Activated CD4-positive, CD25-positive, alpha-beta regulatory T cell (primary cell): ENCODE measurements around the gene RPL18A.
"Not testable (repeated sequence)": the region's sequence is repeated elsewhere in the genome, so short reads cannot be mapped to it uniquely, and the experiment has no call there.

Source experiments
- DNase-seq, 4 experiments: peaks; one replicate each; lab custom pipeline; 2025; lab: John Stamatoyannopoulos, UW

RPL18A gene

DNA sequence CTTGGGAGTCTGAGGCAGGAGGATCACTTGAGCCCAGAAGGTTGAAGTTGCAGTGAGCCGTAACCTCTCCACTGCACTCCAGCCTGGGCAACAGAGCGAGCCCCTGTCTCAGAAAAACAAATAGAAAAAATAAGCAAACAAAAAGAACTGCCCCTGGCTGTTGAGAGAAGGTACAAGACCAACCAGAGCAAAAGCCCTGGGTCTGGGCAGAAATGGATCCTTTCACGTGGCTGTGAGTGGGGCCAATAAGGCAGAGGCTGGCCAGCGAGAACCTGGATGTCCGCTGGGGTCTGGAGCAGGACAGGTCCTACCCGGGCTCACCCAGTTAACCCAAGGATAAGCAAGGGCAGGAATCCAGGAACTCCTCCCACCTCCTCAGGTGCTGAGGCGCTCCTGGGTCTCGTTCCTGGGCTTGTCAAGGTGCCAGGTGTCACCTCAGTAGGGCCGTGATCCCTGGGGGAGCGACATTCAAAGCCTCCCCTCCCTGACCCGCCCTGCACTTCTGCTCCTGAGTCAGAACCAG lies 7.3 kb downstream of the RPL18A start:
- no peak for DNase-seq

DNA sequence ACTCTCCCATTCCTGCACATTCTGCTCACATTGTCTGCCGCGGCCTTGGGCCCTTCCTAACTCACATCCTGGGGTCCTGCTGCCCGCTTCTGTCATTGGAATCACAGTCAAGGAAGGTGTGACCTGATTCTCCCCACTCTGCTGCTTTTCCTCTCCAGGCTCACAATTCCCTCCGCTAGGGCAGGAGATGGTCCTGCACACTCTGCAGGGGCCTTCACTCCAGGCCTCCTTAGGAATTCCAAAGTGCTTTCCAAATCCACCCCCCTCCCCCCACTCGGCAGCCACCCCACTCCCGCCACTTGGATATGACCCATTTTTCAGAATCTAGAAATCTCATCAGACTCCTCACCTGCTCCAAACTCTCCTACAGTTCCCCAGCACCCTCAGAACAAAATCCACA lies 9.0 kb downstream of the RPL18A start:
- no peak for DNase-seq

DNA sequence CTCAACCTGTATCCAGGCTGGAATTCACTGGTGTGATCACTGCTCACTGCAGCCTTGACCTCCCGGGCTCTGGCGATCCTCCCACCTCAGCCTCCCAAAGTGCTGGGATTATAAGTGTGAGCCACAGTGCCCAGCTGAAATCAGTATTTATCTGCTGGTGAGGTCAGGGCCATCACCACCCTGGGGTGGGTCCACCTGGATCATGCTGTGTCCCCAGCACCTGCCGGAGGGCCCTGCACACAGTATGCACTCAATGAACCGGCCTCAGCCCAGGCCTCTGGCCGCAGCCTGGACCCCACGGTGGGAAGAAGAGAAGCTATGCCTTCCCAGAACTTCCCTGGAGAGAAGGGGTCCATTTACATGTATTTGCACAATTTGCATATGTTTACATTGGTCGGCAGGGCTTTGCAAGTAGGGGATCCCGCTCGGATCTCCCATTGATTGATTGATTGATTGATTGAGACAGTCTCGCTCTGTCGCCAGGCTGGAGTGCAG lies 9.5 kb downstream of the RPL18A start:
- no peak for DNase-seq

DNA sequence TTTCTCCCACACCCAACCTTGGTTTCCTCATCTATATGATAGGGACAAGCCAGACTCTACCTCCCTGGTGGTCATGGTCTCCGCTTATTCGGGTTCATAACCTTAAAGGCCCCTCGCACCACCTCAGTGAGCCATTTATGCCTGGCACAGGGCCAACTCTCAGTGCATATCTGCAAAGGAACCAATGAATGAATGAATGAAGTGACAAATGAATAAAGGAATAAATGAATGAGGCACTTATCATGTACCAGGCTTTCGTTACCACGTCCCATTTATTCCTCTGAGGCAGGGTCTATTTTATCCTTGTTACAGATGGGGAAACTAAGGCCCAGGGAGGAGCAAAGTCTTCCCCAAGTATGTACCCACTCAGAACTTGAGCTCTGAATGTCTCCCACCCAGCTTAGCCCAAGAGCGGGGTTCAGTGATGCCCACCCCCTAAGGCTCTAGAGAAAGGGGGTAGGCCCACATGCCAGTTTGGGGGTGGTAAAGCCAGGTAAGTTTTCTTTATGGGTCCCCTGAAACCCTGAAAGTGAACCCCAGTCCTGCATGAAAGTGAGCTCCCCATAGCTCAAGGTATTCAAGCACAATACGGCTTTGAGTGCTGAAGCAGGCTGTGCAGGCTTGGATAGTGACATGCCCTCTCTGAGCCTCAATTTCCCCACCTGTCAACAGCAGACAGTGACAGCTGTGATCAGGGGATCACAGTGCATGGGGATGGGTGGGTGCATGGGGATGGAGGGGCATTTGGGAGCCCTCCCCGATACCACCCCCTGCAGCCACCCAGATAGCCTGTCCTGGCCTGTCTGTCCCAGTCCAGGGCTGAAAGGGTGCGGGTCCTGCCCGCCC lies 11.5 kb downstream of the RPL18A start:
- no peak for DNase-seq

DNA sequence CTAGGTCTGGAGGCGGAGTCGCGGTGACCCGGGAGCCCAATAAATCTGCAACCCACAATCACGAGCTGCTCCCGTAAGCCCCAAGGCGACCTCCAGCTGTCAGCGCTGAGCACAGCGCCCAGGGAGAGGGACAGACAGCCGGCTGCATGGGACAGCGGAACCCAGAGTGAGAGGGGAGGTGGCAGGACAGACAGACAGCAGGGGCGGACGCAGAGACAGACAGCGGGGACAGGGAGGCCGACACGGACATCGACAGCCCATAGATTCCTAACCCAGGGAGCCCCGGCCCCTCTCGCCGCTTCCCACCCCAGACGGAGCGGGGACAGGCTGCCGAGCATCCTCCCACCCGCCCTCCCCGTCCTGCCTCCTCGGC lies 12.2 kb downstream of the RPL18A start, which contains the start of gene SLC5A5:
Gene SLC5A5 (plus strand): TSS at position 68 of the 373 bp plus-strand sequence. CDS start 375 bp downstream, outside the sequence.
- no peak for DNase-seq

DNA sequence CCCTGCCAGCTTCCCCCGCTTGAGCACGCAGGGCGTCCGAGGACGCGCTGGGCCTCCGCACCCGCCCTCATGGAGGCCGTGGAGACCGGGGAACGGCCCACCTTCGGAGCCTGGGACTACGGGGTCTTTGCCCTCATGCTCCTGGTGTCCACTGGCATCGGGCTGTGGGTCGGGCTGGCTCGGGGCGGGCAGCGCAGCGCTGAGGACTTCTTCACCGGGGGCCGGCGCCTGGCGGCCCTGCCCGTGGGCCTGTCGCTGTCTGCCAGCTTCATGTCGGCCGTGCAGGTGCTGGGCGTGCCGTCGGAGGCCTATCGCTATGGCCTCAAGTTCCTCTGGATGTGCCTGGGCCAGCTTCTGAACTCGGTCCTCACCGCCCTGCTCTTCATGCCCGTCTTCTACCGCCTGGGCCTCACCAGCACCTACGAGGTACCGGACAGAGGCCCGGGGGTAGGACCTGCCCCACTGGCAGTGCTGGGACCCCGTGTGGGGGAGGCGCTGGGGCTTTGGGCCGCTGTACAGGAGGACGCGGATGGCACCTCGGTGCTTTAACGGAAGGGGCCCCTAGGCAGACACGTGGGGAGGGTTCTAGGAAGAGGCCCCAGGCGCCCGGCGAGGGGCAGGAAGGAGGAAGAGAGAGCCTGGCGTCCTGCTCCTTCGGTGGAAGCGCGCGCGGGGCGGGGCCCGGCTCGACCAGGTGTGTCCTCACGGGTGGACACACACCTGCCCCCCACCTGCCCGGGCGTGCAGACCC lies 12.7 kb downstream of the RPL18A start:
- DNase-seq = peak in 3 of 4 experiments; percentile 36 to 39 (median 39)

DNA sequence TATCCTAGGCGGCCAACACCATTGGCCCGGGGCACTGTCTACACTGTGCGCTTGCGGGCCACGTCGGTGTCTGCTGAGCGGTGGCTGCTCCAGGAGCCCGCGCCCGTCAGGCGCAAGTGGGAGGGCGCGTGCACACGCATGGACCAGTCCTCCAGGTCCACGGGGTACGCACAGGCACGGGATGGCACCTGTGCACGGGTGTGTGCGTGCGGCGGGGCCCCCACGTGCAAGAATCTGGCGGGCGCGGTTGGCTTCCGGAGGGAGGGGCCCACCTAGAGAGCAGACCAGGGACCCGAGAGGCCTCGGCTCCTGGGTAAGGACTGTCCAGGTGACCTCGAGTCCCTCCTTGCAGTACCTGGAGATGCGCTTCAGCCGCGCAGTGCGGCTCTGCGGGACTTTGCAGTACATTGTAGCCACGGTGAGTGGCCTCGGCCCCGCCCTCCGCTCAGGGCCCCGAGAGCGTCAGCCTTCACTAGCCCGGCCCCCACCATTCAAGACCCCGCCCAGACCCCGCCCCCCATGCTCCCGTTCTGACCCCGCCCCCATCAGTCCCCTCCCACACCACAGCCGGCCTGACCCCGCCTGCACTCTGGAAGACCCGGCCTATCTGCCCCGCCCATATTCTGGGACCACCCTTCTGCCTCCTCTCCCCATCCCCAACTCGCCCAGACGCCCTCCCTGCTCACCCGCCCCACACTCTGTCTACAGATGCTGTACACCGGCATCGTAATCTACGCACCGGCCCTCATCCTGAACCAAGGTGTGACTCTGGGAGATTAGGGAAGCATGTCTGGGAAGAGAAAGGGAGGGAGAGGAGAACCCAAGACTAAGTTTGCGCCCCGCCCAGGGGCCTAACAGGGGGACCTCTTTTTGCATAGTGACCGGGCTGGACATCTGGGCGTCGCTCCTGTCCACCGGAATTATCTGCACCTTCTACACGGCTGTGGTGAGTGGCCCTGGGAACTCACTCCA lies 14.4 kb downstream of the RPL18A start:
- peak; percentile 55 to 70 (median 57) for DNase-seq

DNA sequence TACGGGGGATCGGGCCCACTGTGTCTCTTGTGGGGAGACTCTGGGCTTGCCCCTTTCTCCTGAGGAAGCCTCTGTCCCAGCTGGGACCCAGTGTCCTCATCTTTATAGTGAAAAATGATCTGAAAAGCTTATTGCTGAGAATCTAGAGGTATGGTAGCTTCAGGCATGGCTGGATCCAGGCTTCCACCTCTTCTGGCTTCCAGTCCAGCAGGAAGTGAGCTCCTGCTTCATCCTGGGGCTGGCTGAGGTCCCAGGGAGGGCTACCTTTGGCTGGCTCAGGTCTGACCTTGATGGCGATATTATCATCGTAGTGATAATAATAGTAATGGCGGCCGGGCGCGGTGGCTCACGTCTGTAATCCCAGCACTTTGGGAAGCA lies 15.0 kb downstream of the RPL18A start:
- no peak for DNase-seq

DNA sequence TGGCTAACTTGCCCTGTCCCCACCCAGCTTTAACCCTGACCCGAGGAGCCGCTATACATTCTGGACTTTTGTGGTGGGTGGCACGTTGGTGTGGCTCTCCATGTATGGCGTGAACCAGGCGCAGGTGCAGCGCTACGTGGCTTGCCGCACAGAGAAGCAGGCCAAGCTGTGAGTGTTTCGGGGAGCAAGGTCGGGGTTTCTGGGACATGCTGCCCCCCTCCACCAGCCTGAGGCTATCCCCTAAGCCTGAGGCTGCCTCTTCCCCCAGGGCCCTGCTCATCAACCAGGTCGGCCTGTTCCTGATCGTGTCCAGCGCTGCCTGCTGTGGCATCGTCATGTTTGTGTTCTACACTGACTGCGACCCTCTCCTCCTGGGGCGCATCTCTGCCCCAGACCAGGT lies 18.0 kb downstream of the RPL18A start:
- no peak for DNase-seq

DNA sequence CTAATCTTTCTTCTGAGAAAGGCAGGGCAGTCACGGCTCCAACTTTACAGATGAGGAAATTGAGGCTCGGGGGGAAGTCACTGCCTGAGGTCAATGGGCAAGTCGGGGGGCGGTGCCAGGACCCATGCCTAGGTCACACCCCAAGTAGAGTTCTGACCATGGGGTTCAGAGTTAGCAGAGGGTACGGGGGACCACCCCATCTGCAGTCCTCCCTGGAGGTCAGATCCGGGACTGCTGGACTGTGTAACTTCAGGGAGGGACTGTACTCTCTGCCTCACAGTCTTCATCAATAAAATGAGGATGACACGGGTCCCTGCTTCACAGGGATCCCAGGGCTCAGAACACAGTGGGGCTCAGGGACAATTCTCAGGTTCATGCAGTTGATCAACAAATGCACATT lies 19.8 kb downstream of the RPL18A start:
- DNase-seq = no peak

DNA sequence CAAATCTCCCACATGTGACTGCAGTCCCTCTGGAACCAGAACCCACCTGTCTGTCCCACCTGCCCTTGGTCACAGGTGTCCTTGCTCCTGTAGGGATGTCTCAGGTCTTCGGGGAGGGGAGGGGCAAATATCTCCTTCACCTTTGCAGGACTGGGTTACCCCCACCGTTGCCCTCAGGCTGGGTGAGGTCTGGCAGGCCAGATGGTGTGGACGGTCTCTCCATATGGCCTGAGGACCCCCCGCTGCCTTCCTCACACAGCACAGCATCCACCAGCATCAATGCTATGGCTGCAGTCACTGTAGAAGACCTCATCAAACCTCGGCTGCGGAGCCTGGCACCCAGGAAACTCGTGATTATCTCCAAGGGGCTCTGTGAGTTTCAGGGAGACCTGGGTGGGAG lies 22.0 kb downstream of the RPL18A start:
- DNase-seq = no peak

DNA sequence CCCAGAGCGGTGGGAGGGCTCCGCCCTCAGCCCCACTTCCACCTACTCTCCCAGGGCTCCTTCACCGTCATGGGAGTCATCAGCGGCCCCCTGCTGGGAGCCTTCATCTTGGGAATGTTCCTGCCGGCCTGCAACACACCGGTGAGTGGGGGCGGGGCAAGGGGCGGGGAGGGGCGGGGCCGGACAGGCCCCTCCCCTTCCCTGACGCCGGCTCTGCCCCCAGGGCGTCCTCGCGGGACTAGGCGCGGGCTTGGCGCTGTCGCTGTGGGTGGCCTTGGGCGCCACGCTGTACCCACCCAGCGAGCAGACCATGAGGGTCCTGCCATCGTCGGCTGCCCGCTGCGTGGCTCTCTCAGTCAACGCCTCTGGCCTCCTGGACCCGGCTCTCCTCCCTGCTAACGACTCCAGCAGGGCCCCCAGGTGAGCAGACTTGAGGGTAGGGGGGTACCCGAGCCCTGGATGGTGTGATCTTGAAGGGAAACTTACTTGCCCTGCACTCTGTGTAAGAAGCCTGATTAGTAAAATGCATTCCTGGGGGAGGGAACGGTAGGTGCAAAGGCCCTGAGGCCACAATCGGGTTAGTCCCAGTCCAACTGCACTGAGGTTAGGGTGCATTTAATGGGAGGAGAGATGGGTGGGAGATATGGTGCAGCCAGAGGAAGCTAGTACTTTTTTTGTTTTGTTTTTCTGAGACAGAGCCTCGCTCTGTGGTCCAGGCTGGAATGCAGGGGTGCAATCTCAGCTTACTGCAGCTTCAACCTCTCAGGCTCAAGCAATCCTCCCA lies 24.1 kb downstream of the RPL18A start:
- DNase-seq = no peak

DNA sequence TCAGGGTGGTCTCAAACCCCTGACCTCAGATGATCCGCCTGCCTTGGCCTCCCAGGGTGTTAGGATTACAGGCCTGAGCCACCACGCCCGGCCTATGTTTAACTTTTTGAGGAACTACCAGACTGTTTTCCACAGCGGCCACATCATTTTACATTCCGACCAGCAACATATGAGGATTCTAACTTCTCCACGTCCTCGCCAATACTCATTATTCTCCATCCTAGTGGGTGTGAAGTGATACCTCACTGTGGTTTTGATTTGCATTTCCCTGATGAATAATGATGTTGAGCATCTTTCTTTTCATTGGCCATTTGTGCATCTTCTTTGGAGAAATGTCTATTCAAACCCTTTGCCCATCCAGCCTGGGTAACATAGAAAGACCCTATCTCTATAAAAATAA lies 26.8 kb downstream of the RPL18A start:
- no peak for DNase-seq

DNA sequence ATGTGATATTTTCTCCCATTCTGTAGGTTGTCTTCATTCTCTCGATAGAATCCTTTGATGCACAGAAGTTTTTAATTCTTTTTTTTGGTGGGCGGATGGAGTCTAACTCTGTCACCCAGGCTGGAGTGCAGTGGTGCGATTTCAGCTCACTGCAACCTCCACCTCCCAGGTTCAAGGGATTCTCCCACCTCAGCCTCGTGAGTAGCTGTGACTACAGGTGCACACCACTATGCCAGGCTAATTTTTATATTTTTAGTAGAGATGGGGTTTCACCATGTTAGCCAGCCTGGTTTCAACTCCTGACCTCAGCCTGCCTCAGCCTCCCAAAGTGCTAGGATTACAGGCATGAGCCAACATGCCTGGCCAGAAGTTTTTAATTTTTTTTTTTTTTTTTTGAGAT lies 27.5 kb downstream of the RPL18A start:
- not testable (repeated sequence) for DNase-seq

DNA sequence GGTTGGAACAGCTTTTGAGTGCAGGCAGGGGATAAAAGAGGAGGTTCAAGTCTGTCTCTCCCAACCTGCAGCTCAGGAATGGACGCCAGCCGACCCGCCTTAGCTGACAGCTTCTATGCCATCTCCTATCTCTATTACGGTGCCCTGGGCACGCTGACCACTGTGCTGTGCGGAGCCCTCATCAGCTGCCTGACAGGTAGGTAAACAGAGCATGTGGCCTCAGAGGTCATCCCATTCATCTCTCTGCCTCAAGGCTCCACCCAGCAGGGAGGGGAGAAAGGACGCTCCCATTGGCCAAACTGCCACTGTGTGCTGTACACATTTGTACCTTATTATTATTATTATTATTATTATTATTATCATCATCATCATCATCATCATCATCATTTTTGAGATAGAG lies 28.6 kb downstream of the RPL18A start:
- DNase-seq = no peak

DNA sequence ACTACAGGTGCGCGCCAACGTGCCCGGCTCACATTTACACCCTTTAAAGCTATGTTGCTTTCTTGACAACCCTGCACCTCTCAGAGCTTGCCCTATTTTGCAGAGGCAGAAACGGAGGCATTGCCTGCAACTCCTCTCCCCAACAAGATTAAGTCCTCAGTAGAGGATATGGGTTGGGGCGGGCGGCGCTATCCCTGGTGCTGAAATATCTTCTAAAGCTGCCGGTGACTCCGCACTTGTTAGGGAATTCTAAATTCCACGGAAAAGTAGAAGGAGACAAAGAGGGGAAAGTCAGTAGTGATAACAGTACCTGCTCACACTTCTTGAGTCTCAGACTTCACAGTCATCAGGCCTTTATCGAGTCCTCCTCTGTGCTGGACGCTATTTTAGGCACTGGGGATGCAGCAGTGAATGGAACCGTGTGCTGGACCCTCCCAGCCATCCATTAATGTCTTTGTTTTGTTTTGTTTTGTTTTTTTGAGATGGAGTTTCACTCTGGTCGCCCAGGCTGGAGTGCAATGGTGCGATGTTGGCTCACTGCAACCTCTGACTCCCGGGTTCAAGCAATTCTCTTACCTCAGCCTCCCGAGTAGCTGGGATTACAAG lies 30.0 kb downstream of the RPL18A start:
- no peak for DNase-seq

DNA sequence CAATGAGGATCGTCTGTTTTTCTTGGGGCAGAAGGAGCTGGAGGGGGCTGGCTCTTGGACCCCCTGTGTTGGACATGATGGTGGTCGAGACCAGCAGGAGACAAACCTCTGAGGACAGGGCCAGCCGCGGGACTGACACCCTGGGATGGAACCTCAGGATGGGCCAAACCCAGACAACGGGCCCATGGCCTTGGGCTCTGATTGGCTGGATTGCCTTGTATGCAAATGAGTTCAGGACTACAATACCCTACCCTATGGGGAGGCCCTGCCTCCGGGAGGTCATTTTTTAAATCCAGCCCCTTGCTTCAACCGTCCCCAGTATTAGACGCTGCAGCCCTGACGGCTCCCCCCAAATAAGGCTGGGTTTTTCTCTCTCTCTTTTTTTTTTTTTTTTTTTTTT lies 34.1 kb downstream of the RPL18A start:
- DNase-seq = no peak

DNA sequence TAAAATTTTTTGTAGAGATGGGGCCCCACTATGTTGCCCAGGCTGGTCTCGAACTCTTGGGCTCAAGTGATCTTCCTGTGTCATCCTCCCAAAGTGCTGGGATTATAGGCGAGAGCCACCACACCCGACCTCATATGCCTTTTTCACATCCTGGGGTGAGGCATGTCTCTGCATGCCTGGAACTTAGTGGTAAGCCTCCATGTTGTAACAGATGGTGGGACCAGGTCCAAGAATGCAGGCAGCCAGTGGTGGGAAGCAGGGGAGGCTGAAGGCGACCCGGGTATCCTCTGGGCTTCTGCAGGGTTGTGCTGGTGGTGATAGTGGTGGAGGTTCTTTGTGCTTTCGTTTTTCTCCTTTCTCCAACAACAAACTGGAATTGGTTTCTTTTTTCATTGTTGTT lies 43.0 kb downstream of the RPL18A start:
- no peak for DNase-seq

DNA sequence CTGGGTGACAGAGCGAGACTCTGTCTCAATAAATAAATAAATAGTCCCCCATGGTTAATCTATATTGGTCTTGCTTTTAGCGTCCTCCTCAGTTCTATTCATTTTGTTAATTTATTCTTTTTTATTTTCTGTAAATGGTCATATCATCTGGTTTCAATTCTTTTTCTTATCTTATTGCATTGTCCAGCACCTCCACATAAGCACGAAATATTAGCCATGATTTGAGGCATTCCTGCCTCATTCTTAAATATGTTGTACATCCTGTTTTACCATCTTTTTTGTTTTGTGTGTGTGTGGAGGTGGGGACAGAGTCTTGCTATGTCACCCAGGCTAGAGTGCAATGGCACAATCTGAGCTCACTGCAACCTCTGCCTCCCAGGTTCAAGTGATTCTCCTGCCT lies 48.5 kb downstream of the RPL18A start:
- no peak for DNase-seq

DNA sequence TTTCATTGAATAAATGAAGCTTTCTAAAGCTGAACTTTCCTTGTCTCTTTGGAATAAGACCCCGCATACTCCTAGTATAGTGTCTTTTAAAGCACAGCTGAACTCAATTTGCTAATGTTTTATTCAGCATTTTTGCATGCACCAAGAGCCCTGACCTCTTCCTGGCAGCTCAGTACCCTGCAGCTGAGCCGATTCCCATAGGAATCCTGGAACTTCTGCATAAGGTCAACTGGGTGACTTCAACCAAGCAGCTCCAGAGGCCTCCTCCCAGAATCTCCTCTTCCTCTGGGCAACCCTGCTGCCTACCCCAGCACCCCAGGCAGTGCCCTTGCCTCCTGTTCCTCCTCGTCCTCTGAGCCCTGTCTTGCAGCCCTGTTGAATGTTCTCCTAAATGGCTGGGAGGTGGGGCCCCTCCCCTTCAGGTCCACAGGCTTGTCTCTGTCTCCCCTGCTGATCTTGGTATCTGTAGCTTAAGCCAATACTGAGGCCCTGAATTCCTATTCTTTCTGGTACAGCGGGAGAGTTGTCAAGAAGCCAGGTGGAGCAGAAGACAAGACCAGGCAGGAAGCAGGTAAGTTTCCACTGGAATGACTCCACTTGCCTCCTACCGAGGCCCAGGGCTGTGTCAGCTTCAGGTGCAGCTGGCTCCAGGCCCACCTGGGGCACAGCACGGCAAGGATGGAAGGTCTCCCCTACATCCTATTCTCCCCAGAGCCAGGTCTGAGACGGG lies 49.5 kb downstream of the RPL18A start:
- DNase-seq = no peak
